Measurements from ENCODE around the gene ADAMTS17.

The ADAMTS17 gene

GRCh38 chr15:100111125-100112060 is 230.4 kb downstream of the ADAMTS17 start:
- peak; percentile 22 for DNase-seq
- in situ Hi-C loops (cut with HindIII; ENCODE audit: low pct_ligation_motif_present, low pct_unique_long_range_greater_than_20kb, low sequenced_read_pairs): no loop called here

- in situ Hi-C loops (cut with HindIII; ENCODE audit: low pct_ligation_motif_present, low pct_unique_long_range_greater_than_20kb, low sequenced_read_pairs): no loop called here
Measured at GRCh38 chr15:100109486-100110035, 232.2 kb downstream of the ADAMTS17 start.

GRCh38 chr15:100108846-100109245 is 232.9 kb downstream of the ADAMTS17 start:
- DNase-seq: no peak
- in situ Hi-C loops (cut with HindIII; ENCODE audit: low pct_ligation_motif_present, low pct_unique_long_range_greater_than_20kb, low sequenced_read_pairs): no loop called here

More at GRCh38 chr15:100109486-100110035, 232.2 kb downstream of the ADAMTS17 start:
- DNase-seq: no peak

- no peak for DNase-seq
- in situ Hi-C loops (cut with HindIII; ENCODE audit: low pct_ligation_motif_present, low pct_unique_long_range_greater_than_20kb, low sequenced_read_pairs): no loop called here
Measured at GRCh38 chr15:100108346-100108745, 233.4 kb downstream of the ADAMTS17 start.

GRCh38 chr15:100107606-100108225 is 234.1 kb downstream of the ADAMTS17 start:
- in situ Hi-C loops (cut with HindIII; ENCODE audit: low pct_ligation_motif_present, low pct_unique_long_range_greater_than_20kb, low sequenced_read_pairs): no loop called here
- DNase-seq: no peak

GRCh38 chr15:100107151-100107550 is 234.6 kb downstream of the ADAMTS17 start:
- in situ Hi-C loops (cut with HindIII; ENCODE audit: low pct_ligation_motif_present, low pct_unique_long_range_greater_than_20kb, low sequenced_read_pairs): no loop called here
- DNase-seq: no peak

GRCh38 chr15:100106732-100107131 is 235.0 kb downstream of the ADAMTS17 start:
- DNase-seq: no peak
- in situ Hi-C loops (cut with HindIII; ENCODE audit: low pct_ligation_motif_present, low pct_unique_long_range_greater_than_20kb, low sequenced_read_pairs): no loop called here

GRCh38 chr15:100105101-100105500 is 236.7 kb downstream of the ADAMTS17 start:
- DNase-seq: no peak
- in situ Hi-C loops (cut with HindIII; ENCODE audit: low pct_ligation_motif_present, low pct_unique_long_range_greater_than_20kb, low sequenced_read_pairs): no loop called here

- DNase-seq: no peak
- in situ Hi-C loops (cut with HindIII; ENCODE audit: low pct_ligation_motif_present, low pct_unique_long_range_greater_than_20kb, low sequenced_read_pairs): no loop called here
Measured at GRCh38 chr15:100104245-100104644, 237.5 kb downstream of the ADAMTS17 start.

- no peak for DNase-seq
- in situ Hi-C loops (cut with HindIII; ENCODE audit: low pct_ligation_motif_present, low pct_unique_long_range_greater_than_20kb, low sequenced_read_pairs): no loop called here
Measured at GRCh38 chr15:100103828-100104227, 237.9 kb downstream of the ADAMTS17 start.

- no peak for DNase-seq
- in situ Hi-C loops (cut with HindIII; ENCODE audit: low pct_ligation_motif_present, low pct_unique_long_range_greater_than_20kb, low sequenced_read_pairs): no loop called here
Measured at GRCh38 chr15:100101426-100102089, 240.2 kb downstream of the ADAMTS17 start.

- in situ Hi-C loops (cut with HindIII; ENCODE audit: low pct_ligation_motif_present, low pct_unique_long_range_greater_than_20kb, low sequenced_read_pairs): no loop called here
- no peak for DNase-seq
Measured at GRCh38 chr15:100100926-100101325, 240.8 kb downstream of the ADAMTS17 start.

GRCh38 chr15:100099976-100100375 is 241.8 kb downstream of the ADAMTS17 start:
- in situ Hi-C loops (cut with HindIII; ENCODE audit: low pct_ligation_motif_present, low pct_unique_long_range_greater_than_20kb, low sequenced_read_pairs): no loop called here
- no peak for DNase-seq

- in situ Hi-C loops (cut with HindIII; ENCODE audit: low pct_ligation_motif_present, low pct_unique_long_range_greater_than_20kb, low sequenced_read_pairs): no loop called here
- no peak for DNase-seq
Measured at GRCh38 chr15:100098705-100099104, 243.1 kb downstream of the ADAMTS17 start.

- in situ Hi-C loops (cut with HindIII; ENCODE audit: low pct_ligation_motif_present, low pct_unique_long_range_greater_than_20kb, low sequenced_read_pairs): no loop called here
- no peak for DNase-seq
Measured at GRCh38 chr15:100097342-100098127, 244.2 kb downstream of the ADAMTS17 start.

- no peak for DNase-seq
- in situ Hi-C loops (cut with HindIII; ENCODE audit: low pct_ligation_motif_present, low pct_unique_long_range_greater_than_20kb, low sequenced_read_pairs): no loop called here
Measured at GRCh38 chr15:100096700-100097099, 245.1 kb downstream of the ADAMTS17 start.

GRCh38 chr15:100096248-100096600 is 245.6 kb downstream of the ADAMTS17 start:
- in situ Hi-C loops (cut with HindIII; ENCODE audit: low pct_ligation_motif_present, low pct_unique_long_range_greater_than_20kb, low sequenced_read_pairs): no loop called here

GRCh38 chr15:100095541-100096247 is 246.1 kb downstream of the ADAMTS17 start:
- in situ Hi-C loops (cut with HindIII; ENCODE audit: low pct_ligation_motif_present, low pct_unique_long_range_greater_than_20kb, low sequenced_read_pairs): no loop called here
- DNase-seq: no peak

More at GRCh38 chr15:100096248-100096600, 245.6 kb downstream of the ADAMTS17 start:
- no peak for DNase-seq
